PFSK-1 (cell line): ENCODE data around the gene RBMS3.

ENCODE experiments used
- POLR2AphosphoS5 ChIP-seq: IDR thresholded peaks from 2 replicates; pipeline ENCODE4 v1.6.1; 2012; ENCODE audit warnings: low read depth, mild to moderate bottlenecking, control low read depth, low read length, moderate library complexity
- TF ChIP-seq, protein P1 (sequence below), 2 experiments: IDR thresholded peaks; 2 replicates each; pipeline versions ENCODE4 v1.6.1 to v1.8.0; 2011 to 2012; ENCODE audit warnings: low read depth in 2 of 2, low read length in 2 of 2, control low read depth in 1 of 2, inconsistent platforms in 1 of 2, mild to moderate bottlenecking in 1 of 2, moderate library complexity in 1 of 2; ENCODE audit not compliant: insufficient read depth in 1 of 2

DNA sequence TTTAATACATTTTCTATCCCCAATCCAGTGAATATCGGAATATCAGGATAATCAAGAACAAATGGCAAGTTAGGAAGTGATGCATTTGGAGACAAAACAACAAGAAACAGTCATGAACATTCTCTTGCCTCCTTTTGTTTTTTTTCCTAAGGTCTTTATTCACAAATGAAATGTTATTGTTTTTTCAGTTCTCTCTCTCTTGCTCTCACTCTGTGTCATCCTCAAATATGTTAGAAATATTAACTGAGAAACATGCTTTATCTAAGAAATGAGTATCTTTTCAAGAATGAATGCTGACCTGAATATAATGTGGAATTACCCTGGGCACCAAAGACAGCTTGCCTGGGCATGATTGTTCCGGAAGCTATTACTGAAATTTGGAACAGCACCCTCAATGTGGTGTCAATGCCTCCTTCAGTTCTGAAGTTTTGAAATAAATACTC lies 51.3 kb downstream of the RBMS3 start:
- TF ChIP-seq, protein P1, sequence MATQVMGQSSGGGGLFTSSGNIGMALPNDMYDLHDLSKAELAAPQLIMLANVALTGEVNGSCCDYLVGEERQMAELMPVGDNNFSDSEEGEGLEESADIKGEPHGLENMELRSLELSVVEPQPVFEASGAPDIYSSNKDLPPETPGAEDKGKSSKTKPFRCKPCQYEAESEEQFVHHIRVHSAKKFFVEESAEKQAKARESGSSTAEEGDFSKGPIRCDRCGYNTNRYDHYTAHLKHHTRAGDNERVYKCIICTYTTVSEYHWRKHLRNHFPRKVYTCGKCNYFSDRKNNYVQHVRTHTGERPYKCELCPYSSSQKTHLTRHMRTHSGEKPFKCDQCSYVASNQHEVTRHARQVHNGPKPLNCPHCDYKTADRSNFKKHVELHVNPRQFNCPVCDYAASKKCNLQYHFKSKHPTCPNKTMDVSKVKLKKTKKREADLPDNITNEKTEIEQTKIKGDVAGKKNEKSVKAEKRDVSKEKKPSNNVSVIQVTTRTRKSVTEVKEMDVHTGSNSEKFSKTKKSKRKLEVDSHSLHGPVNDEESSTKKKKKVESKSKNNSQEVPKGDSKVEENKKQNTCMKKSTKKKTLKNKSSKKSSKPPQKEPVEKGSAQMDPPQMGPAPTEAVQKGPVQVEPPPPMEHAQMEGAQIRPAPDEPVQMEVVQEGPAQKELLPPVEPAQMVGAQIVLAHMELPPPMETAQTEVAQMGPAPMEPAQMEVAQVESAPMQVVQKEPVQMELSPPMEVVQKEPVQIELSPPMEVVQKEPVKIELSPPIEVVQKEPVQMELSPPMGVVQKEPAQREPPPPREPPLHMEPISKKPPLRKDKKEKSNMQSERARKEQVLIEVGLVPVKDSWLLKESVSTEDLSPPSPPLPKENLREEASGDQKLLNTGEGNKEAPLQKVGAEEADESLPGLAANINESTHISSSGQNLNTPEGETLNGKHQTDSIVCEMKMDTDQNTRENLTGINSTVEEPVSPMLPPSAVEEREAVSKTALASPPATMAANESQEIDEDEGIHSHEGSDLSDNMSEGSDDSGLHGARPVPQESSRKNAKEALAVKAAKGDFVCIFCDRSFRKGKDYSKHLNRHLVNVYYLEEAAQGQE (IDR thresholded peaks at IDR 0.05; ENCODE audit: insufficient read depth in 1 of 2, low read depth in 2 of 2, low read length in 2 of 2): no peak
- no peak for TF ChIP-seq POLR2AphosphoS5
